ENCODE measurements around the gene TAF12.

Gene TAF12

GRCh38 chr1:28560886-28561285, 82.0 kb downstream of the TAF12 start:
- Histone ChIP-seq H3K36me3 (replicated peaks; ENCODE audit: insufficient read depth, low read length) (peaks cover 13% of the 10 kb centered on the region), H3K9ac (ENCODE audit: low read length) (no peak overlapping the region), H3K9me3 (replicated peaks; ENCODE audit: insufficient read depth, low read length) (no peaks in the 10 kb centered on the region), H3K9me2 (replicated peaks; ENCODE audit: insufficient read depth, low read length) (no peaks in the 10 kb centered on the region), H3K4me1 (ENCODE audit: low read length) (no peaks in the 10 kb centered on the region), H3F3A (ENCODE audit: insufficient read depth, low read length) (no peaks in the 10 kb centered on the region), H2AFZ (ENCODE audit: low read length) (no peak overlapping the region), H4K20me1 (ENCODE audit: insufficient read depth, low read length) (no peaks in the 10 kb centered on the region), H3K4me3 (ENCODE audit: low read length) (no peak overlapping the region), H3K27me3 (replicated peaks; ENCODE audit: insufficient read depth, low read length) (no peaks in the 10 kb centered on the region), H3K27ac (ENCODE audit: low read length) (no peak overlapping the region), H3K4me2 (ENCODE audit: low read depth, low read length) (no peak overlapping the region), H3K79me2 (ENCODE audit: low read length) (peaks cover 27% of the 10 kb centered on the region)
- TF ChIP-seq EZH2phosphoT487 (IDR thresholded peaks at IDR 0.05; ENCODE audit: low read length) (no peak), CTCF (IDR thresholded peaks at IDR 0.05; ENCODE audit: low read length) (no peak), EZH2 (optimal IDR thresholded peaks at IDR 0.05; ENCODE audit: low read depth, low read length) (no peak)
- no peak for DNase-seq

Measured in MM.1S (cell line).